ENCODE measurements around the gene GNA12.
A peak's percentile ranks its signal among the peaks of the same experiment; 100 is the strongest.

GNA12 gene

GRCh38 chr7:2723138-2723850, 120.8 kb downstream of the GNA12 start:
- CTCF ChIA-PET, result interaction anchor here (0.7 to 4.1 kb wide), 3 partner anchors 8 to 50 kb away, joined by 3 to 13 read pairs (median 12); no protein-coding TSS in a partner anchor
- POLR2A ChIA-PET, result no interaction called here
- no peak for TF ChIP-seq CTCF (IDR thresholded peaks at IDR 0.05; ENCODE audit: insufficient read depth, low read length, missing control alignments)
- DNase-seq (ENCODE audit: low read depth, low spot score), result no peak
- H3K4me3 ChIP-seq (ENCODE audit: low read depth, low read length), result no peak overlapping the region

DNA sequence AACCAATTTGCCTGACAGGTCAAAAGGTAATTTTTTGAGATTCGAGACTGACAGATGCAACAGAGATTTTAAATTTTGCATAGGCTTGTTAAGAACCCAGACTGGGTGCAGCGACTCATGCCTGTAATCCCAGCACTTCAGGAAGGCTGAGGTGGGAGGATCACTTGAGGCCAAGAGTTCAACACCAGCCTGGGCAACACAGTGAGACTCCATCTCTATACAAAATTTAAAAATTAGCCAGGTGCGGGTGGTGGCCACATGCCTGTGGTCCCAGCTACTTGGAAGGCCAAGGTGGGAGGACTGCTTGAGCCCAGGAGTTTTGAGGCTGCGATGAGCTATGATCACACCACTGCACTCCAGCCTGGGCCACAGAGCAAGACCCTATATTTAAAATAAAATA, 121.5 kb downstream of the GNA12 start:
- no peak for TF ChIP-seq CTCF (IDR thresholded peaks at IDR 0.05; ENCODE audit: insufficient read depth, low read length, missing control alignments)
- DNase-seq (ENCODE audit: low read depth, low spot score), result no peak
- H3K4me3 ChIP-seq (ENCODE audit: low read depth, low read length), result no peak overlapping the region
- POLR2A ChIA-PET, result no interaction called here
- CTCF ChIA-PET, result interaction anchor here (0.7 to 4.1 kb wide), 2 partner anchors 13 to 50 kb away, joined by 3 to 13 read pairs; no protein-coding TSS in a partner anchor

DNA sequence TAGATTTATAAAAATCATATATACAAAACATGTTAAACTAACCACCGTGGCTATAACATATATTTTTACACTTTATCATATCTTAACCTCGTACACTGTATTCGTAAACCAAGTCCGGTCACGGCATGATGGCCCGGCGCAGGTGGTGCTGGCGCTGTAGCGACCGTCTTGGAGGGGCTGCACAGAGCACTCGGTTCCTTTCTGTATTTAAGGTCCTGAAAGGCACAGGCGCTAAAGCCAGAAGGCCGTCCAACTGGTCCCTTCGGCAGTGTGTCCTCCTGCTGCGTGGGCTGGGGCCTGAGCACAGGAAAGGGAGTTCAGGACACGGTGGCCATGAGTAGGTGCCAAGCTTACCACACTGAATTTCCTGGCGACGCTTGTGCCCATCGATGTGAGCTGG, 122.3 kb downstream of the GNA12 start:
- POLR2A ChIA-PET, result no interaction called here
- TF ChIP-seq CTCF (IDR thresholded peaks at IDR 0.05; ENCODE audit: insufficient read depth, low read length, missing control alignments), result no peak
- CTCF ChIA-PET, result interaction anchor here (4.1 kb wide), 1 partner anchor 12 kb away, joined by 13 read pairs; no protein-coding TSS in a partner anchor
- no peak overlapping the region for H3K4me3 ChIP-seq (ENCODE audit: low read depth, low read length)
- DNase-seq (ENCODE audit: low read depth, low spot score), result no peak

- DNase-seq (ENCODE audit: low read depth, low spot score), result no peak
- ChIA-PET POLR2A (no interaction called here), CTCF (interaction anchor here (1.1 kb wide), 1 partner anchor 10 kb away, joined by 3 read pairs; no protein-coding TSS in a partner anchor)
- no peak overlapping the region for H3K4me3 ChIP-seq (ENCODE audit: low read depth, low read length)
- TF ChIP-seq CTCF (IDR thresholded peaks at IDR 0.05; ENCODE audit: insufficient read depth, low read length, missing control alignments), result no peak
Observed at GRCh38 chr7:2720024-2720423, 124.1 kb downstream of the GNA12 start.

GRCh38 chr7:2719007-2719406, 125.1 kb downstream of the GNA12 start:
- POLR2A ChIA-PET, result no interaction called here
- no peak overlapping the region for H3K4me3 ChIP-seq (ENCODE audit: low read depth, low read length)
- DNase-seq (ENCODE audit: low read depth, low spot score), result no peak
- CTCF ChIA-PET, result interaction anchor here (0.9 to 1.9 kb wide), 3 partner anchors 9 to 59 kb away, joined by 3 to 27 read pairs (median 5); no protein-coding TSS in a partner anchor
- TF ChIP-seq CTCF (IDR thresholded peaks at IDR 0.05; ENCODE audit: insufficient read depth, low read length, missing control alignments), result peak; percentile 42

DNA sequence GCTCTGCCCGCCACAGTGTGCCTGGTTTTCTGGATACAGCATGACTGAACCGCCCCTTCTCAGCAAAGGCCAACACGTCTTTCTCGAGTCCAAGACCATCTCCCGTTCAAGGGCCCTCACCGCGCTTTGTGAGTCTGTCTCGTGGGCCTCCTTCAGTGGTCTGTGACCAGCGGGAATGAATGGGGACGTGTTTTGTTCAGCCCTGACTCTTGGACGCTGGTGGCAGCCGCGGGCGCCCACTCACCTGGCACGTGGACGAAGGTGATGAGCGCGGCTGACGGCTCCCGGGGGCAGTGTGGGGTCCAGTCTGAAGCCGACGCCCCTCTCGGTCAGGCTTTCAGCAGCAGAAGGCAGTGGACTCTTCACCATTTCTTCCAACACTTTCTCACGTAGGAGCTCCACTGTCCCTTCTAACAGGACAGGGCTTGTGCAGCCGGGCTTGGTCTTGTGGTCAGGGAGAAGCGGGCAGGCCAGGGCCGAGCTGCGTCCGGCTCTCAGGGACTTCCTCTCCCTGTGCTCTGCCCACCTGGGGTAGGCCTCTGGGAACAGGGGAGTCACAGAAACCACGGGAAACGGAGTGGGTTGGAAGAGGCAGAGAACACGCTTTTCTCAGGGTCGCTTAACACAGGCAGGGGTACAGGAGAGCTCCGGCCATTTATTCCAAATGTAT, 125.7 kb downstream of the GNA12 start:
- ChIA-PET POLR2A (no interaction called here), CTCF (interaction anchor here (0.9 to 1.9 kb wide), 3 partner anchors 9 to 58 kb away, joined by 3 to 27 read pairs (median 5); no protein-coding TSS in a partner anchor)
- TF ChIP-seq CTCF (IDR thresholded peaks at IDR 0.05; ENCODE audit: insufficient read depth, low read length, missing control alignments), result no peak

More for the DNA sequence above, 125.7 kb downstream of the GNA12 start:
- H3K4me3 ChIP-seq (ENCODE audit: low read depth, low read length), result no peak overlapping the region
- no peak for DNase-seq (ENCODE audit: low read depth, low spot score)
